B cell (primary cell): ENCODE data around the gene DUSP9. TPM values are rescaled to one million over a fixed set of nuclear protein-coding genes. Genes with fewer than 3 reads are reported as not detected.
"Not testable (repeated sequence)": the region's sequence is repeated elsewhere in the genome, so short reads cannot be mapped to it uniquely, and the experiment has no call there.

Source experiments
- ATAC-seq: fragments of 200-7000 bp; cut with Tn5 transposase; one replicate; pipeline ENCODE4 v1.10.0; 2021; ENCODE audit warnings: low read depth, mild to moderate bottlenecking, moderate number of reproducible peaks, moderate library complexity
- CTCF ChIA-PET: fragments of 350-600 bp; sonication (Branson Sonifier 250); formaldehyde crosslinking; loops from one replicate; lab custom pipeline; 2021; ENCODE audit warnings: antibody characterized with exemption, inconsistent platforms; lab: Charles Lee
- POLR2A ChIA-PET: fragments of 350-600 bp; sonication (Branson Sonifier 250); formaldehyde crosslinking; loops from one replicate; lab custom pipeline; 2021; ENCODE audit warnings: antibody characterized with exemption; lab: Charles Lee
- DNase-seq: peaks from one replicate; pipeline ENCODE4 v3.0.0; 2013
- H2AFZ ChIP-seq: 2 replicates; pipeline ENCODE4 v1.6.1; 2012; ENCODE audit warnings: mild to moderate bottlenecking, low read depth, low read length; ENCODE audit not compliant: insufficient read depth, poor library complexity, severe bottlenecking
- H3K27ac ChIP-seq, 2 donors: 1 replicate in 1 of 2; 2 replicates in 1 of 2; pipeline ENCODE4 v1.5.1; 2012 to 2013; ENCODE audit warnings: low read length in 2 of 2, mild to moderate bottlenecking in 2 of 2, moderate library complexity in 1 of 2
- H3K27me3 ChIP-seq, 4 experiments: fragments of 200-600 bp in 1 of 4; sonication (generic) in 1 of 4; replicated peaks in 1 of 4; 1 replicate in 2 of 4; 2 replicates in 2 of 4; pipeline versions ENCODE4 v1.6.1 to v1.7.0; 2013 to 2016; ENCODE audit warnings: low read length in 3 of 4, mild to moderate bottlenecking in 2 of 4, mixed read lengths in 1 of 4, moderate library complexity in 1 of 4; ENCODE audit not compliant: insufficient read depth in 4 of 4, control insufficient read depth in 3 of 4; ENCODE audit errors: control extremely low read depth in 1 of 4
- H3K36me3 ChIP-seq, 2 experiments: replicated peaks in 1 of 2; 1 replicate in 1 of 2; 2 replicates in 1 of 2; pipeline versions ENCODE4 v1.6.1 to v1.7.1; 2013; ENCODE audit warnings: low read length in 1 of 2; ENCODE audit not compliant: insufficient read depth in 2 of 2, control insufficient read depth in 1 of 2; ENCODE audit errors: control extremely low read depth in 1 of 2, extremely low read depth in 1 of 2
- H3K4me1 ChIP-seq, 2 donors: fragments of 200-600 bp in 1 of 2; sonication (generic) in 1 of 2; 1 replicate in 1 of 2; 2 replicates in 1 of 2; pipeline versions ENCODE4 v1.5.1 to v1.6.1; 2013 to 2017; ENCODE audit warnings: low read length in 2 of 2; ENCODE audit not compliant: control insufficient read depth in 2 of 2, insufficient read depth in 2 of 2
- H3K4me2 ChIP-seq: replicated peaks from 2 replicates; pipeline ENCODE3; 2012; ENCODE audit warnings: mild to moderate bottlenecking, low read depth, low read length; ENCODE audit not compliant: poor library complexity, severe bottlenecking
- H3K4me3 ChIP-seq, 5 experiments: fragments of 200-600 bp in 1 of 5; sonication (generic) in 1 of 5; 1 replicate in 3 of 5; 2 replicates in 2 of 5; pipeline versions ENCODE4 v1.5.1 to v1.7.0; 2011 to 2016; ENCODE audit warnings: low read length in 4 of 5, mild to moderate bottlenecking in 4 of 5, low read depth in 2 of 5, control low read depth in 1 of 5, moderate library complexity in 1 of 5; ENCODE audit not compliant: insufficient read depth in 1 of 5; ENCODE audit errors: control extremely low read depth in 1 of 5, extremely low read depth in 1 of 5
- H3K79me2 ChIP-seq: fragments of 200-600 bp; sonication (generic); one replicate; pipeline ENCODE4 v1.6.0; 2016; ENCODE audit warnings: low read length; ENCODE audit not compliant: control insufficient read depth, insufficient read depth
- H3K9ac ChIP-seq: fragments of 200-600 bp; sonication (generic); 2 replicates; pipeline ENCODE4 v1.6.1; 2017; ENCODE audit warnings: mild to moderate bottlenecking, low read length, moderate library complexity
- H3K9me3 ChIP-seq, 3 donors: one replicate each; pipeline versions ENCODE4 v1.6.1 to v1.7.1; 2013; ENCODE audit warnings: low read length in 2 of 3; ENCODE audit not compliant: control insufficient read depth in 2 of 3, insufficient read depth in 1 of 3; ENCODE audit errors: control extremely low read depth in 1 of 3
- H4K20me1 ChIP-seq: 2 replicates; pipeline ENCODE4 v1.6.0; 2012; ENCODE audit warnings: mild to moderate bottlenecking, low read length; ENCODE audit not compliant: insufficient read depth, control insufficient read depth, poor library complexity, severe bottlenecking
- H3K27ac Mint-ChIP-seq: one replicate; pipeline ENCODE4 v1.8.0; 2021; ENCODE audit warnings: mixed read lengths
- H3K27me3 Mint-ChIP-seq: one replicate; pipeline ENCODE4 v1.8.0; 2021; ENCODE audit warnings: mixed read lengths
- H3K4me1 Mint-ChIP-seq: one replicate; pipeline ENCODE4 v1.8.0; 2021; ENCODE audit warnings: mixed read lengths
- H3K4me3 Mint-ChIP-seq: one replicate; pipeline ENCODE4 v1.8.0; 2021; ENCODE audit warnings: mixed read lengths
- H3K9me3 Mint-ChIP-seq: one replicate; pipeline ENCODE4 v1.8.0; 2022; ENCODE audit warnings: mixed read lengths; ENCODE audit not compliant: insufficient read depth
- CTCF ChIP-seq: fragments of 200-600 bp; IDR thresholded peaks from one replicate; pipeline ENCODE4 v1.8.0; 2022; ENCODE audit warnings: antibody characterized with exemption, mild to moderate bottlenecking
- EZH2 ChIP-seq: IDR thresholded peaks from 2 replicates; pipeline ENCODE4 v1.6.1; 2012; ENCODE audit warnings: borderline replicate concordance, low read depth, mild to moderate bottlenecking, moderate library complexity, low read length; ENCODE audit not compliant: insufficient read depth, poor library complexity, severe bottlenecking
- whole genome bisulfite sequencing: methylation state at CpG from one replicate; pipeline ENCODE4 v1.1.5; 2013; ENCODE audit warnings: missing lambda C conversion rate; ENCODE audit not compliant: insufficient coverage; 5-methylcytosine and 5-hydroxymethylcytosine counted together
- intact Hi-C: fragments of 100-400 bp; cut with micrococcal nuclease; formaldehyde crosslinking; loops from one replicate; pipeline ENCODE4 v1.10.0; 2022
- polyA plus RNA-seq: library from polyadenylated mRNA; depleted of rRNA; stranded (reverse); fragments of >200 nt; gene quantifications from 2 replicates; pipeline ENCODE4 v1.2.3, GENCODE V29; 2012
- total RNA-seq, 2 donors: library from RNA; stranded (reverse); fragments of 120-200 nt in 1 of 2; gene quantifications; 1 replicate in 1 of 2; 2 replicates in 1 of 2; pipeline versions ENCODE4 v1.2.3 to v1.2.4, GENCODE V29; 2013 to 2022

DUSP9 gene
- total and polyA plus RNA-seq, 2 donors (not counting 1 experiment from before 2014, with no cell fraction given), result not detected

- not testable (repeated sequence) for H3K4me3 Mint-ChIP-seq
- WGBS, result 98% methylated on average over 15 of the region's 16 CpGs
Observed at GRCh38 chrX:153696986-153697722, 50.2 kb downstream of the DUSP9 start.

GRCh38 chrX:153697924-153698865 lies 51.2 kb downstream of the DUSP9 start:
- no peak overlapping the region for H3K27ac ChIP-seq
- Mint-ChIP-seq H3K4me1 (no peaks in the 10 kb centered on the region), H3K9me3 (no peaks in the 10 kb centered on the region), H3K27me3 (no peaks in the 10 kb centered on the region), H3K27ac (no peak overlapping the region), H3K4me3 (no peak overlapping the region)
- H3K27me3 ChIP-seq, result no peaks in the 10 kb centered on the region
- no peak for TF ChIP-seq CTCF
- no peak for TF ChIP-seq EZH2
- no peak overlapping the region for H3K4me3 ChIP-seq
- H2AFZ ChIP-seq, result no peak overlapping the region
- 86% methylated on average over 5 of the region's 16 CpGs for WGBS
- no peaks in the 10 kb centered on the region for H3K79me2 ChIP-seq
- no peak overlapping the region for H3K9ac ChIP-seq
- ChIA-PET CTCF (no interaction called here), POLR2A (no interaction called here)
- peaks cover 0 to 14% of the 10 kb centered on the region in 2 experiments for H3K36me3 ChIP-seq
- no peak for ATAC-seq
- H3K4me1 ChIP-seq, result no peaks in the 10 kb centered on the region
- DNase-seq, result no peak
- intact Hi-C loops, result no loop called here
- no peak overlapping the region for H3K4me2 ChIP-seq
- H4K20me1 ChIP-seq, result peaks cover 5% of the 10 kb centered on the region
- no peaks in the 10 kb centered on the region for H3K9me3 ChIP-seq

More at GRCh38 chrX:153696986-153697722, 50.2 kb downstream of the DUSP9 start:
- H3K4me1 ChIP-seq, H3K79me2 ChIP-seq, intact Hi-C loops, H3K36me3 ChIP-seq, H3K4me1 Mint-ChIP-seq, H3K4me2 ChIP-seq, H3K9ac ChIP-seq, CTCF ChIA-PET, H4K20me1 ChIP-seq, H3K9me3 ChIP-seq, H2AFZ ChIP-seq, H3K27ac Mint-ChIP-seq, H3K4me3 ChIP-seq, H3K27me3 ChIP-seq, DNase-seq, H3K9me3 Mint-ChIP-seq, H3K27ac ChIP-seq, POLR2A ChIA-PET, ATAC-seq, H3K27me3 Mint-ChIP-seq: not testable (repeated sequence)

- H3K36me3 ChIP-seq, result peaks cover 0 to 14% of the 10 kb centered on the region in 2 experiments
- DNase-seq, H3K27me3 Mint-ChIP-seq, intact Hi-C loops, H3K27ac ChIP-seq, H3K4me1 Mint-ChIP-seq, H3K4me2 ChIP-seq, H2AFZ ChIP-seq, ATAC-seq, H3K9me3 Mint-ChIP-seq, H3K4me1 ChIP-seq, H3K4me3 ChIP-seq, H3K9ac ChIP-seq, H3K4me3 Mint-ChIP-seq, H3K79me2 ChIP-seq, CTCF ChIA-PET, H3K9me3 ChIP-seq, H3K27me3 ChIP-seq, H3K27ac Mint-ChIP-seq: not testable (repeated sequence)
- WGBS, result 95% methylated on average over 7 of the region's 16 CpGs
- peaks cover 11% of the 10 kb centered on the region for H4K20me1 ChIP-seq
- POLR2A ChIA-PET, result interaction anchor here (0.6 kb wide), 2 partner anchors 45 to 153 kb away, joined by 3 to 4 read pairs; no protein-coding TSS in a partner anchor
Observed at GRCh38 chrX:153699210-153699783, 52.3 kb downstream of the DUSP9 start.
